EL (cell line): ENCODE measurements around the gene ZNF219.

Source experiments
- DNase-seq: peaks from one replicate; pipeline ENCODE4 v3.0.0-alpha.2; 2016

Gene ZNF219

GRCh38 chr14:21098076-21098891, at the start of gene ZNF219:
Gene ZNF219, minus strand, starts transcription at chr14:21098655. Its CDS starts 5,064 bp downstream, at chr14:21093591.
- peak; percentile 67 for DNase-seq

GRCh38 chr14:21145437-21145836, 47.0 kb upstream of the ZNF219 start:
- DNase-seq = no peak

DNA sequence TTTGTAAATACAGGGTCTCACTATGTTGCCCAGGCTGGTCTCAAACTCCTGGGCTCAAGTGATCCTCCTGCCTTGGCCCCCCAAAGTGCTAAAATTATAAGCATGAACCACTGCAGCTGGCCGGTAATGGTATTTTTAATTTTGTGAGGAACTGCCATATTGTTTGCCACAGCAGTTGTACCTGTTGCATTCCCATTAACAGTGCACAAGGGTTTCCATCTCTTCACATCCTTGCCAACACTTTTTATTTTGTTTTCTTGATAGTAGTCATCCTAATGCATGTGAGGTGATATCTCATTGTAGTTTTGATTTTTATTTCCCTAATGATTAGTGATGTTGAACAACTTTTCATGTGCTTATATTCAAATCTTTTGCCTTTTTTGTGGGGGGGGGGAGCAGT, 43.9 kb upstream of the ZNF219 start:
- no peak for DNase-seq

- peak; percentile 7 for DNase-seq
These were observed 37.6 kb upstream of the ZNF219 start for GRCh38 chr14:21136024-21136423.

GRCh38 chr14:21133901-21134300, 35.4 kb upstream of the ZNF219 start:
- DNase-seq = no peak

DNA sequence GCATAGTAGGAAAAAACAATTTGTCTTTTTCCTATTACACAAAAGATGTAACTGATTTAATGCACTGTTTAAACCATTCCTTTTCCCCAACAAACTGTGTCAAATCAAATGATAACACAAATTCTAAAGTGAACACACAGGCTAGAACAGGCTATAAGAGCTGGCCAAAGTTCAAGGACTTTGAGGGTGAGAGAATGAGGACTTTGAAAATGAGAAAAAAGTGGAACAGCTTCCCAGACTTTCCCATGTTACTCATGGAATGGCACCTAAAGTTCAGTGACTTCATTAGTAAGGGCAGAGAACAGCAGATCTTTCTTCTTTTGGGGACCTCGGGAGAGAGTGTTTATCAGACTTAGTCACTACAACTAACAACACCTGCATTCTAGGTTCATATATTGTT, 25.0 kb upstream of the ZNF219 start:
- DNase-seq = no peak

DNA sequence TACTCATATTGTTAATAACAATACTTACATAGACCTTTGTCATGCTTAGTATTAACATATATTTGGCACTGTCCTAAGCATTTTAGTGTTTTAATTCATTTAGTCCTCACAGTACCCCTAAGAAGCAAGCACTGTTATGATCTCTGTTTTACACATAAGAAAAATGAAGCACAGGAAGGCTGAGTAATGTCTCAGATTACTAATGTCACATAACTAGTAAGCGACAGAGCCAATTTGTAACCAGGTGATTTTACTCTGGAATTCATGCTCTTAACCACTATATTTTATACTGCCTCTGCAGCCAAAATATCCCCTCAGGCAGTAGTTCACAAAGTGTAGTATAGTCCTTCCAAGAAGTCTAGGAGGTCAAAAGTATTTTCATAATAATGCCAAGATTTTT, 22.7 kb upstream of the ZNF219 start:
- DNase-seq = no peak

DNA sequence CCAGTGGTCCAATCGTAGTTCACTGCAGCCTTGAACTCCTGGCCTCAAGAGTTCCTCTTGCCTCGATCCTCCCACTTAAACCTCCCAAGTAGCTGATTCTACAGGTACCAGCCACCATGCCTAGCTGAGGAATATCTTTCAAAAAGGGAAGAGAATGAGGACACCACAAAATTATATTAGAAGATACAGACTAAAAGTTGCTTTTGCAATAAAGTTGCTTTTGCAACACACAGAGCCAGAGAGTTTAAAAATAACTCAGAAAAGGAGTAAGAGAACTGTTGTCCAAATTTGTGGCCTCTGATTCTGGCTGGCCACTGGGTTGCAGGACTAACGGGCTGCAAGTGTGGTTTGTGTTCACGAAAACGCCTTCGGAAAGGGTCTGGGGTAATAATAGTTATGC, 22.2 kb upstream of the ZNF219 start:
- no peak for DNase-seq

GRCh38 chr14:21118933-21119332, 20.5 kb upstream of the ZNF219 start:
- DNase-seq = no peak

GRCh38 chr14:21113369-21113768, 14.9 kb upstream of the ZNF219 start:
- no peak for DNase-seq

DNA sequence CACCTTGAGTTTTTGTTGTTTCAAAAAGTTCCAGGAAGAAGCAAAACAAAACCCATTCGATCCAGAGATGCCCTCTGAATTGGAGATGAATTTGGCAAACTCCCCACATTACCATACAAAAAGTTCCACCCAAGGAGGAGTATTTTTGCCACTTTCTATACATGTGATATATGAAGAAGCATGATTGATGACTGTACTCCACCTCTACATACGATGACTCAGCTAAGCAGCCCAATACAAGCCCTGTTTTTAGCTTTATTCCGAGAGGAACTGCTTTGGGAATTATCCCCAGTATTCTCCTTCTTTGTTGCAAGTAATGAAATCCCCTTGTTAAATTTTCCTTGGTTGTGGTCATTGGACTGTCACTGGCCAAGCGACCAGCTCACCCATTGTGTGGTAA, 13.8 kb upstream of the ZNF219 start:
- no peak for DNase-seq

DNA sequence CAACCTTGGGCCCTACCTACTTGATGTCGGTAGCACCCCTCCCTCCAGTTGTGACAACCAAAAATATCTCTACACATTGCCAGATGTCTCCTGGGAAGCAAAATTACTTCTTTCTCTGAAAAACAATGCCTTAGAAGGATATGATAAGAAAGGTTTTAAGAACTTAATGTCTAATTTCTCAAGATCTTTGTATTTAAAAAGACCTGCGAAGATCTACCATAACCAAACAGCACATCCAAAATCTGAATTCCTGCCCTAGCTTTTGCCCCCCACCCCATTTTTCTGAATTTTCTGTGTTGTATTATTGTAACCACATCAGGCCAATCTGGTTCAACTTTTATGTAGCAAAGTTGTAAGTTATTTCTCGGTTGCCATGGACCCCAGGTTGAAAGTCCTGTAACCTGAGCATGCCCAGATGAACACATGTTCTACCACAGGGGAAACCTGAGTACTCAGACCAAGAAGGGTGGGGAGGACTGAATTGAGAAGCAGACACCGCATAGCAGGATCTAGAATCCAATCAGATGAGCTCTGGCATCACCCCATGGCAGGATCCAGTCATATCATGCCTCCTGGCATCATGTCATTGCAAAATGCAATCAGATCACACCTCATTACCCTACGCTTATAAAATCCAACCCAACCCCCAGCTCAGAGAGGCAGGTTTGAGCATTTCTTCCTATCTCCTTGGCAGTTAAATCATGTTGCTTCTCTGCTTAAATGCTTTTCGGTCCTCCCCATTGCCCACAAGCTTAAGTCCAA, 11.1 kb upstream of the ZNF219 start:
- no peak for DNase-seq

GRCh38 chr14:21108791-21109190, 10.3 kb upstream of the ZNF219 start:
- no peak for DNase-seq

DNA sequence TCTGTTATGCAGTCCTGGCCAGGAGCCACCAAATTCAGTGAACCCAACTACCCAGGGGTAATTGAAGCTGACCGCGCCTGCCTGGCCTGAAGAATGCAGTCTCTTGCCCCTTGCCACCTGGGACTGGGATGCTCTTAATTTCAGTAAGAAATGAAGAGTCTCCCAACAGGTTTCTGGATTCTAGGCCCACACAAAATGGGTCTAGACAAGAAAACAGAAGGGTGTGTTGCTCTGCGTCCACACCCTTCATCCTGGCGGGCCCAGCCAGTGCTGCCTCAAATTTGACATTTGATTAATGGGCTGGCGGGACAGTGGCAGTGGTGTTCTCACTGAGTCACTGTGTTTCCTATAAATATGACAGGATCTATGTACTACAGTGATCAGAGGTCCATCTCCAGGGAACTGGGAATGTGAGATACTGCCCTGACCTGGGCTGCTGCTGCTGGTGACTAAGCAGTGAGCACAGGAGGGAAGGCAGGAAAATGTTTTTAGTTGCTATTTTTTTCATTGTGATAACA, 8.9 kb upstream of the ZNF219 start:
- DNase-seq = peak; percentile 32

DNA sequence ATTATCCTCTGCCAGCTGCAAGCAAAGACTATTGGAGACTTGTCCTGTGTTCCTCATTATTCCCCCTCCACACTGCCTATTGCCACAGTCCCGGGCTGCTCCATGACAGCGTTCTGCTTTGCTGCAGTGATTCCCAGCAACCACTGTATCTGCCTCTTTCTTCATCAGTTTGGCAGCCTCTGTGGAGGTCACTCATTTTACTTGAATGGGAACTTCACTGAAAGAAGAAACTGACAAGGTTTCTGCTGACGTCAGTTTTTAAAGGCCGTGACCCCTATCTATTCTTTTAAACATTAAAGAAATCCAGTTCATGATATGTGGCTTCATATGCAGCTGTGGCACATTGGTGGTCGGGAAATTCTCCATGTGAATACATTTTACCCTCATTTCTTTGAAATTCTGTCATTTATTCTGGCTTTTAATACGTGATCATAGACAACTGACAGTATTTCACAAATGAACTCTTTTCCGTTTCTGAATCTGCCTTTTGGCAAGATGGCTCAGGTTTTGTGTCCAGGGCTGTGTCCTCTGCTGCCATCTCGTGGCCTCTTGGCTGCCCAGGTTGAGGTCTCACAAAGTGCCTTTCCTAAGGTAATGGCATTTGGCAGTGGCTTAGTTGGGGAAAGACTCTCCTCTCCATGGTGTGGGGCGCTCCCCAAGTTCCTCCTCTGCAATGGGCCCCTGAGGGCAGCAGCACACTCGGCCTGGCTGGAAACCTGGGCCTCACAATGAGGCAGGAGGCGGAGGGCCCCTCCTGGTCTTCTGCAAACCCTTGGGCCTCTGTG, 8.2 kb upstream of the ZNF219 start:
- DNase-seq = peak; percentile 77

DNA sequence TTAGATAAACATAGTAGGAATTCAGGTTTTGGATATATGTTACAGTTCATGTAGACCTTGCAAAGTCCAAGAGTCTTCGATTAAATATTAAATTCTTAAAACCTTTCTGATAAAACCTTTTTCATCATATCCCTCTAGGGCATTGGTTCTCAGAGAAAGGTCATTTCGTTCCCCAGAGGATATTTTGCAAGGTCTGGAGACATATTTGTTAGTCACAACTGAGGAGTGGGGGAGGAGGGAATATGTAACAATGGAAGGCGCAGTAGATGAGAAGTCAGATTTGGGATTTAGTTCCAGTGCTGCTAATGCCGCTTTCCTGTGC, 7.7 kb upstream of the ZNF219 start:
- no peak for DNase-seq

- no peak for DNase-seq
These were observed 6.6 kb upstream of the ZNF219 start for GRCh38 chr14:21105095-21105494.

- DNase-seq = peak; percentile 81
These were observed 6.1 kb upstream of the ZNF219 start for GRCh38 chr14:21104448-21105060.

GRCh38 chr14:21103710-21104447, 5.4 kb upstream of the ZNF219 start:
- DNase-seq = peak; percentile 98

GRCh38 chr14:21103411-21103709, 4.9 kb upstream of the ZNF219 start:
- no peak for DNase-seq

DNA sequence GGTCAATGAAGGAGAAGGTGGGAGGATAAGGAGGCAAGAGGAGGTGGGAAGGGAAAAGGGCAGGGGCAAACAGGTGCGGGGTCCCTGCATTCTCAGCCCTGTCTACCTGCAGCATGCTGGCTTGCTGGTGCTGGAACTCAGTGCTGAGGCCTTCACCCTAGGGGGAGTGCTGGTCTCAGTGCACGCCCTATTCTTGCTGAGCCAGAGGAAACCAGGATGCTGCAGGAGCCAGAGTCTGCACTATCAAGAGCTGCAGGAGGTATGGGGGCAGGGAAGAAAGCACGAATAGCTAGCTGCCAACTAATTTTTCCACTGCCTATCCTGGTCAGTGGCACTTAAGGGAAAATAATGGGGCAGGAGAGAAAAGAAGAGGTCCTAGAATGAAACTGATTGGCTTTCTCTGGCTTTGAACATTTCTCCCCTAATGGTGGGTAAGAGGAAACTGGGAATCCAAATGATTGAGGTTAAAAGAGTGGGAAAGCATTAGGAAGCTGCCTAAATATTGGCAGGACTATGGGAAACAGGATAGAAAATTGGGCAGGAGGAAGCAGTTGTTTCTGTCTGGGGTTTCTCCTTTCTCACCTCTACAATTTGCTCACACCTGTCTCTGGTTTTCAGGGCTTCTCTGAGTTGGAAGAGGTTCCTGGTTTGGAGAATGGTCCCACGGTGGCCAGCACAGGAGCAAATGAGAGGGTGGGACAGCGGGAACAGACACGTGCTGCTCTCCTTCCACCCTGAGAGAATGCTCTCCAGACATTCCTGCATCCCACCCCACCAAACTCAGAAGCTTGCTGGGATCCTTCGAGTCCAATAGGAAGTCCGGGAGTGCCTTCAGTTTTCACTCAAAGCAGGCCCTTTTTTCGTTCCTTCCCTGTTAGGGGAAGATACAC, 4.3 kb upstream of the ZNF219 start:
- DNase-seq = no peak
